Activated CD4-positive, alpha-beta T cell treated with anti-CD3 and anti-CD28 coated beads for 48 hours (primary cell): ENCODE data around the gene GOT2.
A peak's percentile ranks its signal among the peaks of the same experiment; 100 is the strongest.
"Not testable (repeated sequence)": the region's sequence is repeated elsewhere in the genome, so short reads cannot be mapped to it uniquely, and the experiment has no call there.

Source experiments
- DNase-seq: peaks from one replicate; pipeline ENCODE4 v3.0.0-alpha.2; 2020

The GOT2 gene

GRCh38 chr16:58733671-58734458 is at the start of gene GOT2:
Gene GOT2 (minus strand): TSS chr16:58734316. CDS start chr16:58734228, 88 bp downstream.
- DNase-seq = peak; percentile 89

GRCh38 chr16:58779291-58779690 is 45.2 kb upstream of the GOT2 start:
- DNase-seq = not testable (repeated sequence)

DNA sequence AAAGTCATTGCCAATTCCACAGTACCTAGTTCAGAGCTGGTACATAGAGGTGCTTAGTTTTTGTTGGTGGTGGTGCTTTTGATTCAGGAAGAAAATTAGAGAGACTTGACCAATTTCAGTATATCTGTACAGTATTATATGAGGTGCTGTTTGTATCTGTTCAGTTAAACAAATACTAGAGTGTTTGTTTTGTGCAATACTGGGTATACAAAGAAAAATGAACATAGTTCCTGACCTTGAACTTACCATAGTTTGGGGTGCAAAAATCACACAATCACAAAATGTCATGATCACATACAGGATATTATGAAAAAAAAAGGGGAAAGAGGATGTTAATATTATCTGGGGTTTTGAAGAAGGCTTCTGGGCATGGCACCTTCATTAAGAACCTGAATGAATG is 39.8 kb upstream of the GOT2 start:
- DNase-seq = no peak

DNA sequence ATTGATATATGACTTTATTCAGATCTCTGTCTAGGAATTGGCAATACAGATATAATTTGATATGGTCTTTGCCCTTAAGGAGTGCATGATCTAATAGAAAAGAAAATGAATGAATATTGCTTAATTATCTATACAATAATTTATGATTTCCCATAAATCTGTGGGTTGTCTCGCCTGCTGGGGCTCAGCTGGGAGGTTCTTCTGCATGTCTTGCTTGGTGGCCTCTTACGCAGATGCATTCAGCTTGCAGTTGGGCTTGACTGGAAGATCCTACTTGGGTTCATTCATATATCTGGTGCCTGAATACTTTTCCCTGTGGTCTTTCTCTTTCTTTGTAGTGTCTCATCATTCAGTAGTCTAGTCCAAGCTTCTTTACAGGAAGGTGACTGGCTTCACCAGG is 34.0 kb upstream of the GOT2 start:
- no peak for DNase-seq

DNA sequence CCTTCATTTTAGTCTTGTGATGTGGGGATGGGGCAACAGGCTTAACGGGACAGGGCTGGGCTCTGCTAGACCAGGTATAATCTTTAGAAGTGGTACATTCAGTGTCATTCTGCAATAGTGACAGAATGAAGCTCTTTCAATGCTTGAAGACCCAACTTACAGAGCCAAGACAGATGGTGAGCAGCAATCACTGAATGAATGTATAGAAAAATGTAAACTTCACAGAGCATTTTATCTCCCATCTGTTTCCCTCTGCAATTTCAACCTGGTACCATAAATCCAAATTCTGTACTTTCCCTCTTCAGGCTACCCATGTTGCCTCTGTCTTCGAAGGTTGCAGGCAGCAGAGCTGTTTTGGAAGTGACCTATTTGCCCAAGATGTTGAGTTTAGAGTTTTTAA is 33.5 kb upstream of the GOT2 start:
- no peak for DNase-seq

DNA sequence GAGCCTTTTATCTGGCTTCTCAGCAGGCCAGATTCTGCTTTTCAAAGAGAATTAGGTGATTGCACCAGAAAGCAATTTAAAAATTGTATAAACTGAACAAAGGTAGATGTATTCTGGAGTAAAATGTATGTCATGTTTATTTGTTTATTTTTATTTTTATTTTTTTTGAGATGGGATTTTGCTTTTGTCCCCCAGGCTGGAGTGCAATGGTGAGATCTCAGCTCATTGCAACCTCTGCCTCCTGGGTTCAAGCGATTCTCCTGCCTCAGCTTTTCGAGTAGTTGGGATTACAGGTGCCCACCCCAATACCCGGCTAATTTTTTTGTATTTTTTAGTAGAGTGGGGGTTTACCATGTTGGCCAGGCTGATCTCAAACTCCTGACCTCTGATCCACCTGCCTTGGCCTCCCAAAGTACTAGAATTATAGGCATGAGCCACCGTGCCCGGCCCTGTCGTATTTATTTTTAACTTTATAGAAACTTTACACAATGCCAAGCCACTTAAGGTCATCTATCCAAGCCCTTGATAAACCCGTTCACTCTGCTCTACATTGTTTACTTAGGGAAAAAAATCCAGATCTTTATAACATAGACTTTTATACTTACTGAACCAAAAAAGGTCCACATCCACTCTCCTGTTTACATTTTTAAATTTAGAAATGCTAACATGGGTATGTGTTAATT is 22.7 kb upstream of the GOT2 start:
- no peak for DNase-seq

GRCh38 chr16:58755989-58756649 is 22.0 kb upstream of the GOT2 start:
- peak; percentile 84 for DNase-seq

- no peak for DNase-seq
Observed at GRCh38 chr16:58753711-58754134, 19.6 kb upstream of the GOT2 start.

GRCh38 chr16:58744497-58744896 is 10.4 kb upstream of the GOT2 start:
- DNase-seq = no peak

DNA sequence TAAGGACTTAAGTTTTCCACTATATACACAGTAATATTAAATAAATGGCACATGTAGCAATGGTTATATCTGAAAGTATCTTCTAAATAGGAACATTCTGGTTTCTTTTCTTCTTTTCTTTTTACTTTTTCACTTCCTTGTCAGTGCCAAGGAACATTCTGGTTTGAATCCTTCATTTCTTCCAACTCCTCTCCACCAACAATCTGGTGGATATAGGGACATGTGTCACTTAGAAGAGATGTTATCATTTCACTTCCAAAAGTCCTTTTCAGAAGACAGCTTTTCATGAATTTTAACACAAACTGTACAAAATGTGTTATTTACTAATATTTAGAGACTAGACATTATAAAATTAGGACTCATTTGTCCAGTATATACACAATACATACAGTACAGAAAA is 7.9 kb upstream of the GOT2 start:
- no peak for DNase-seq

- no peak for DNase-seq
Observed at GRCh38 chr16:58741166-58741565, 7.0 kb upstream of the GOT2 start.

GRCh38 chr16:58738672-58739296 is 4.7 kb upstream of the GOT2 start:
- no peak for DNase-seq

- not testable (repeated sequence) for DNase-seq
Observed at GRCh38 chr16:58736341-58736740, 2.2 kb upstream of the GOT2 start.

DNA sequence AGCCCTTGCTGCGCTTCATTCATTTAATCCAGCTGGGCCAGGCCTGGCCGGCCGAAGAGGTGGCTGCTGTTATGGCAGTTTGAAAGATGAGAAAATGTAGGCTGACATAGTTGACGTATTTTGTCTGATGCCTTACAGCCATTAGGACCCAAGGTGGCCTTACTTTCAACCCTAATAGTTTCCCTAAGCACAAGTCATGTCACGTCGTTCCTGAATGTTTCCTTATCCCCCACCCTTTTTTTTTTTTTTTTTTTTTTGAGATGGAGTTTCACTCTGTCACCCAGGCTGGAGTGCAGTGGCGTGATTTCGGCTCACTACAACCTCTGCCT is 307 bp upstream of the GOT2 start:
- no peak for DNase-seq

GRCh38 chr16:58733248-58733670 is 857 bp downstream of the GOT2 start:
- no peak for DNase-seq

GRCh38 chr16:58732545-58733247 is 1.4 kb downstream of the GOT2 start:
- peak; percentile 25 for DNase-seq

- no peak for DNase-seq
Observed at GRCh38 chr16:58730724-58731370, 3.3 kb downstream of the GOT2 start.

DNA sequence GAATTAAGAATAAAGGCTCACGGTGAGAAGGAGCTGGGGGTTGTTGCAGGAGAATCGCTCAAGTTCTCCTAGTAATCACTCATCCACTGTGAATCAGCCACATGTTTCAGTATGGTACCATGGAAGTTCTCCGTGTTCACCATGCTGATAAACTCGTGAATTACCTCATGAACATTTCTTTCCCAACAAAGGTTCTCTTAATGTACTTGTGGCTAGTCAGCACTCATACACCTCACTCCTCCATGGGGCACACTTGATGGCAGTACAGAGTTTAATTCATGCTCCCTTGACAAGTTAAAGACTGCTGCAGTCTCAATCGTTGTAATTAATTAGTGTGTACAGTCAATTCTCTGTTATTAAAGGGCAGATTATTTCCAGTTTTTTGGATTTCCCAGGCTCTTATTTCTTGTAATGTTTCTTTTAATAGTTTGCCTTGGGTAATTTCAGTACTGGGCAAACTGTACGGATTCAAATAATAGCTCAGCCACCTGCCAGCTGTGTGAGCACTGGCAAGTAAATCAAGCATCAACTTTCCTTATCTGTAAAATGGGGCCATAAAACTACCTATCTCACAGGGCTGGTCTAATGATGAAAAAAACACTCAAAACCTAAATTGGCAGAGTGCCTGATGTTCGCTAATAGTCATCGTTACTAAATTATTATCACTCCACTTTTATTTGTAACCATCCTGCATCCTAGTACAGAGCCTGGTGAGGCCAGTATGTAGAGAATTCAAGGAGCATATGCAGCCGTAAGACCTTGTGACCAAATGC is 6.1 kb downstream of the GOT2 start:
- DNase-seq = no peak

- no peak for DNase-seq
Observed at GRCh38 chr16:58727028-58727781, 6.9 kb downstream of the GOT2 start.

- no peak for DNase-seq
Observed at GRCh38 chr16:58723109-58723508, 11.0 kb downstream of the GOT2 start.

DNA sequence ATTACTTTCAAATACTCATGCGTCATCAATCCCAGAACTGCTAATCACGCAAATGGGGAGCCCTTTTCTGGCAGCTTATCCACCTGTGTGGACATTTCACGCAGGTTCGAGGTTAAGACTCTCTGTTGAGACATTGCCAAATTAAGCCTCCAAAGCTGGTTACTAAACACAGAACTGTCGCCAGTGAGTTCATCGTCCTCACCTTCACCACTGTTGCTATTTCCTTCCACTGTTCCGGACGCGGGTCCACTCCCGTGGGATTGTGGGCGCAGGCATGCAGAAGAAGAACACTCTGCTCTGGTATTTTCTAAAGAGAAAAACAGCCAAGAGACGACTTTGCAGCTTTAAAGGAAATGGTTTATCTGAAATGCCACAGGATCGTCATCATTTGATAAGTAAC is 16.1 kb downstream of the GOT2 start:
- DNase-seq = no peak
